ENCODE measurements around the gene MAML1. TPM values are rescaled to one million over a fixed set of nuclear protein-coding genes. Genes with fewer than 3 reads are reported as not detected.

Gene MAML1
- total and polyA plus RNA-seq, 10 of the 15 experiments (the other 5 are each of a cell fraction or from before 2014, with no cell fraction given): 0.42 to 23.9 (median 7.3) TPM

GRCh38 chr5:179732918-179733771 lies 523 bp downstream of the MAML1 start:
- no peaks in the 10 kb centered on the region for H3K9me3 ChIP-seq (replicated peaks; ENCODE audit: control insufficient read depth, insufficient read depth, low read length)
- ChIA-PET POLR2A (interaction anchor here (0.6 to 1.4 kb wide), 7 partner anchors 11 to 197 kb away, joined by 3 to 11 read pairs (median 8); partner anchors contain the start of gene HNRNPH1), RAD21 (ENCODE audit: unreplicated experiment) (interaction anchor here (1.1 to 2.2 kb wide), 5 partner anchors 27 to 174 kb away, joined by 4 to 7 read pairs (median 4); partner anchors contain the start of gene HNRNPH1), CTCF (interaction anchor here (1.0 to 4.2 kb wide), 4 partner anchors 25 to 54 kb away, joined by 3 to 25 read pairs (median 6); no protein-coding TSS in a partner anchor), SMC1A (ENCODE audit: uncharacterized antibody, unreplicated experiment) (interaction anchor here (0.6 to 2.0 kb wide), 5 partner anchors 29 to 392 kb away, joined by 3 to 6 read pairs (median 4); partner anchors contain the start of gene CANX)
- BruUV-seq (replicated peaks): no TSS peak
- no peaks in the 10 kb centered on the region for H3K27me3 ChIP-seq (replicated peaks in 1 of 2; ENCODE audit: control insufficient read depth in 2 of 2, insufficient read depth in 2 of 2, low read length in 1 of 2)
- ATAC-seq (peak; percentile 53), DNase-seq (ENCODE audit: low read depth, low spot score) (no peak), FAIRE-seq (no peak)
- peaks cover 6% of the 10 kb centered on the region; the same call in 1 of the 2 replicates for H3K4me1 ChIP-seq (ENCODE audit: control insufficient read depth, insufficient read depth, low read length)
- peak overlapping the region; percentile 74 for H3K9ac ChIP-seq (ENCODE audit: control insufficient read depth, insufficient read depth, low read length)
- peak overlapping the region; percentile 36 for H3K4me2 ChIP-seq (ENCODE audit: control insufficient read depth, insufficient read depth)
- peaks cover 51% of the 10 kb centered on the region for H3K79me2 ChIP-seq (ENCODE audit: control insufficient read depth, insufficient read depth, low read length)
- in situ Hi-C loops (cut with MboI) (no loop called here), intact Hi-C loops (cut with micrococcal nuclease; ENCODE audit: unreplicated experiment) (loop anchor here (2.0 kb wide), 1 partner anchor 34 kb away; the partner anchor contains the start of gene CANX)
- H3K27ac ChIP-seq (ENCODE audit: control insufficient read depth, insufficient read depth): peak overlapping the region; percentile 83
- H2AFZ ChIP-seq (ENCODE audit: control insufficient read depth, low read depth, low read length): peak overlapping the region; percentile 59
- under 1% methylated on average over 95 of the region's 101 CpGs for WGBS (ENCODE audit: insufficient coverage, insufficient replicate concordance, low lambda C conversion rate, missing lambda C conversion rate)
- H4K20me1 ChIP-seq (ENCODE audit: control insufficient read depth, insufficient read depth): no peaks in the 10 kb centered on the region; the same call in 1 of the 2 replicates
- H3K4me3 ChIP-seq: peak overlapping the region; percentile 84
- peaks cover 2 to 23% of the 10 kb centered on the region in 2 experiments for H3K36me3 ChIP-seq (ENCODE audit: control insufficient read depth in 2 of 2, insufficient read depth in 2 of 2, low read length in 1 of 2)
- TF ChIP-seq NKRF (conservative IDR thresholded peaks at IDR 0.05) (peak; percentile 85), RB1 (IDR thresholded peaks at IDR 0.05; ENCODE audit: borderline replicate concordance) (no peak), STAT1 (conservative IDR thresholded peaks at IDR 0.05) (0 out of 2 replicates have a peak, but pooled peaks have one; percentile 56), BCLAF1 (IDR thresholded peaks at IDR 0.05) (0 out of 2 replicates have a peak, but pooled peaks have one; percentile 41), SRF (IDR thresholded peaks at IDR 0.05; ENCODE audit: low read depth in 2 of 2, low read length in 2 of 2) (no peak), NR2F1 (conservative IDR thresholded peaks at IDR 0.05) (peak; percentile 31; the same call in 1 of the 2 replicates), RAD21 (IDR thresholded peaks at IDR 0.05; ENCODE audit: insufficient read depth, low read depth, low read length) (no peak), LARP7 (IDR thresholded peaks at IDR 0.05) (peak; percentile 98), ZNF592 (IDR thresholded peaks at IDR 0.05) (peak; percentile 30; the same call in 1 of the 2 replicates)
